Measurements from ENCODE around the gene ACOT12. TPM values are rescaled to one million over a fixed set of nuclear protein-coding genes. Genes with fewer than 3 reads are reported as not detected.

The ACOT12 gene
- total and polyA plus RNA-seq, 2 experiments from 2014 or later, result 0.15 TPM; not detected in 1

DNA sequence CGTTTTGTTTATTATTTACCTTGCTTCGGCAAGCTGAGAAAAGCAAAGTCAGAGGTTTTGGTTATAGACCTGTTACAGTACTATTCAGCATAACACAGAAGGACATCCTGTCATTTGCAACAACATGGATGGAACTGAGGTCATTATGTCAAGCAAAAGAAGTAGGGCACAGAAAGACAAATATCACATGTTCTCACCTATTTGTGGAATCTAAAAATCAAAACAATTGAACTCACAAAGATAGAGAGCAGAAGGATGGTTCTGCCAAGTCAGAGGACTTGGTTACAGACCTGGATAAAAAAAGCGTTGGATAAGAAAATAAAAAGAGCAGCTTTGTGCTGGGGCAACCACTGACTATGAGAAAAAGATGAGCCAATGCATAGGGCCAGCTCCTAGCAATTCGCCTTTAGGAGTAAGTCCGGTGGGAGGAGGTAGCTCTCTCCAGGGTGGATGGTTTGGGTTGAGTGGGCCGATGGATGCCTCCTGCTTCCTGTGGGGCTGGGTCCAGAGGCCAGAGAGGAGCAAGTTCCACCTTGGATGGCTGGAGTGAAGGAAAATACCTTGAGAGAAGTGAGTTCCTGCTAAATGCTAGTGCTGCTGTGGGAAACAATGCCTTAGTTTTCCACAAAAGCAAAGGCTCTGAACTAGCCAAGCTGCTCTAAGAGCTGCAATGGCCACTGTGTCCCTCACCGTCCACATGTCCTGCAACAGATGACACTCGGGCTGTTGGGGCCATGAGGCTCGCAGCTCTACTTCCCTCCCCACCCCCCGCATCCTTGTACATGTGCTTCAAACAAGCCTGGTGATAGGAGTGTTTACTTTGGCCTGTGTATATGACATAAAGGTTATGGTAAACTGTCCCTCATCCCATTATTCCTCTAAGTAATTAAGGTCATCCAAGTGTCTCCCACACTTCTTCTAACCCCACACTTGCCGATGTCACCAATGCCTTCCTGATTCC, 38.4 kb downstream of the ACOT12 start (continued):
- TF ChIP-seq, protein P1, sequence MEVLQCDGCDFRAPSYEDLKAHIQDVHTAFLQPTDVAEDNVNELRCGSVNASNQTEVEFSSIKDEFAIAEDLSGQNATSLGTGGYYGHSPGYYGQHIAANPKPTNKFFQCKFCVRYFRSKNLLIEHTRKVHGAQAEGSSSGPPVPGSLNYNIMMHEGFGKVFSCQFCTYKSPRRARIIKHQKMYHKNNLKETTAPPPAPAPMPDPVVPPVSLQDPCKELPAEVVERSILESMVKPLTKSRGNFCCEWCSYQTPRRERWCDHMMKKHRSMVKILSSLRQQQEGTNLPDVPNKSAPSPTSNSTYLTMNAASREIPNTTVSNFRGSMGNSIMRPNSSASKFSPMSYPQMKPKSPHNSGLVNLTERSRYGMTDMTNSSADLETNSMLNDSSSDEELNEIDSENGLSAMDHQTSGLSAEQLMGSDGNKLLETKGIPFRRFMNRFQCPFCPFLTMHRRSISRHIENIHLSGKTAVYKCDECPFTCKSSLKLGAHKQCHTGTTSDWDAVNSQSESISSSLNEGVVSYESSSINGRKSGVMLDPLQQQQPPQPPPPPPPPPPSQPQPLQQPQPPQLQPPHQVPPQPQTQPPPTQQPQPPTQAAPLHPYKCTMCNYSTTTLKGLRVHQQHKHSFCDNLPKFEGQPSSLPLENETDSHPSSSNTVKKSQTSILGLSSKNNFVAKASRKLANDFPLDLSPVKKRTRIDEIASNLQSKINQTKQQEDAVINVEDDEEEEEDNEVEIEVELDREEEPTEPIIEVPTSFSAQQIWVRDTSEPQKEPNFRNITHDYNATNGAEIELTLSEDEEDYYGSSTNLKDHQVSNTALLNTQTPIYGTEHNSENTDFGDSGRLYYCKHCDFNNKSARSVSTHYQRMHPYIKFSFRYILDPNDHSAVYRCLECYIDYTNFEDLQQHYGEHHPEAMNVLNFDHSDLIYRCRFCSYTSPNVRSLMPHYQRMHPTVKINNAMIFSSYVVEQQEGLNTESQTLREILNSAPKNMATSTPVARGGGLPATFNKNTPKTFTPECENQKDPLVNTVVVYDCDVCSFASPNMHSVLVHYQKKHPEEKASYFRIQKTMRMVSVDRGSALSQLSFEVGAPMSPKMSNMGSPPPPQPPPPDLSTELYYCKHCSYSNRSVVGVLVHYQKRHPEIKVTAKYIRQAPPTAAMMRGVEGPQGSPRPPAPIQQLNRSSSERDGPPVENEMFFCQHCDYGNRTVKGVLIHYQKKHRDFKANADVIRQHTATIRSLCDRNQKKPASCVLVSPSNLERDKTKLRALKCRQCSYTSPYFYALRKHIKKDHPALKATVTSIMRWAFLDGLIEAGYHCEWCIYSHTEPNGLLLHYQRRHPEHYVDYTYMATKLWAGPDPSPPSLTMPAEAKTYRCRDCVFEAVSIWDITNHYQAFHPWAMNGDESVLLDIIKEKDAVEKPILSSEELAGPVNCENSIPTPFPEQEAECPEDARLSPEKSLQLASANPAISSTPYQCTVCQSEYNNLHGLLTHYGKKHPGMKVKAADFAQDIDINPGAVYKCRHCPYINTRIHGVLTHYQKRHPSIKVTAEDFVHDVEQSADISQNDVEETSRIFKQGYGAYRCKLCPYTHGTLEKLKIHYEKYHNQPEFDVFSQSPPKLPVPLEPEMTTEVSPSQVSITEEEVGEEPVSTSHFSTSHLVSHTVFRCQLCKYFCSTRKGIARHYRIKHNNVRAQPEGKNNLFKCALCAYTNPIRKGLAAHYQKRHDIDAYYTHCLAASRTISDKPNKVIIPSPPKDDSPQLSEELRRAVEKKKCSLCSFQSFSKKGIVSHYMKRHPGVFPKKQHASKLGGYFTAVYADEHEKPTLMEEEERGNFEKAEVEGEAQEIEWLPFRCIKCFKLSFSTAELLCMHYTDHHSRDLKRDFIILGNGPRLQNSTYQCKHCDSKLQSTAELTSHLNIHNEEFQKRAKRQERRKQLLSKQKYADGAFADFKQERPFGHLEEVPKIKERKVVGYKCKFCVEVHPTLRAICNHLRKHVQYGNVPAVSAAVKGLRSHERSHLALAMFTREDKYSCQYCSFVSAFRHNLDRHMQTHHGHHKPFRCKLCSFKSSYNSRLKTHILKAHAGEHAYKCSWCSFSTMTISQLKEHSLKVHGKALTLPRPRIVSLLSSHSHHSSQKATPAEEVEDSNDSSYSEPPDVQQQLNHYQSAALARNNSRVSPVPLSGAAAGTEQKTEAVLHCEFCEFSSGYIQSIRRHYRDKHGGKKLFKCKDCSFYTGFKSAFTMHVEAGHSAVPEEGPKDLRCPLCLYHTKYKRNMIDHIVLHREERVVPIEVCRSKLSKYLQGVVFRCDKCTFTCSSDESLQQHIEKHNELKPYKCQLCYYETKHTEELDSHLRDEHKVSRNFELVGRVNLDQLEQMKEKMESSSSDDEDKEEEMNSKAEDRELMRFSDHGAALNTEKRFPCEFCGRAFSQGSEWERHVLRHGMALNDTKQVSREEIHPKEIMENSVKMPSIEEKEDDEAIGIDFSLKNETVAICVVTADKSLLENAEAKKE (CRISPR knock-in tag; IDR thresholded peaks at IDR 0.05), result no peak
- TF ChIP-seq ZNF331 (CRISPR knock-in tag; IDR thresholded peaks at IDR 0.05; ENCODE audit: low read depth), result no peak

GRCh38 chr5:81354093-81354492, 39.8 kb downstream of the ACOT12 start:
- H3K27me3 Mint-ChIP-seq (ENCODE audit: insufficient read depth, low read depth, poor library complexity), result peaks cover 2% of the 10 kb centered on the region
- no peaks in the 10 kb centered on the region for H3K36me3 Mint-ChIP-seq (ENCODE audit: low read depth)
- TF ChIP-seq CREB1 (CRISPR knock-in tag; IDR thresholded peaks at IDR 0.05; ENCODE audit: low read depth), result no peak
- TF ChIP-seq, protein P2, sequence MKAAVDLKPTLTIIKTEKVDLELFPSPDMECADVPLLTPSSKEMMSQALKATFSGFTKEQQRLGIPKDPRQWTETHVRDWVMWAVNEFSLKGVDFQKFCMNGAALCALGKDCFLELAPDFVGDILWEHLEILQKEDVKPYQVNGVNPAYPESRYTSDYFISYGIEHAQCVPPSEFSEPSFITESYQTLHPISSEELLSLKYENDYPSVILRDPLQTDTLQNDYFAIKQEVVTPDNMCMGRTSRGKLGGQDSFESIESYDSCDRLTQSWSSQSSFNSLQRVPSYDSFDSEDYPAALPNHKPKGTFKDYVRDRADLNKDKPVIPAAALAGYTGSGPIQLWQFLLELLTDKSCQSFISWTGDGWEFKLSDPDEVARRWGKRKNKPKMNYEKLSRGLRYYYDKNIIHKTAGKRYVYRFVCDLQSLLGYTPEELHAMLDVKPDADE (IDR thresholded peaks at IDR 0.05), result no peak
- TF ChIP-seq CTCF (conservative IDR thresholded peaks at IDR 0.05; ENCODE audit: low read depth in 2 of 2), result no peak
- no peak for TF ChIP-seq NANOG (IDR thresholded peaks at IDR 0.05; ENCODE audit: borderline replicate concordance)
- no peak for TF ChIP-seq EZH2phosphoT487 (IDR thresholded peaks at IDR 0.05; ENCODE audit: unreplicated experiment)
- TF ChIP-seq POLR2AphosphoS5 (IDR thresholded peaks at IDR 0.05; ENCODE audit: low read depth), result no peak
- TF ChIP-seq ZNF331 (CRISPR knock-in tag; IDR thresholded peaks at IDR 0.05; ENCODE audit: low read depth), result no peak
- TF ChIP-seq JUNB (IDR thresholded peaks at IDR 0.05; ENCODE audit: unreplicated experiment), result no peak
- TF ChIP-seq REST (IDR thresholded peaks at IDR 0.05; ENCODE audit: unreplicated experiment), result no peak
- no peak for TF ChIP-seq EZH2 (IDR thresholded peaks at IDR 0.05; ENCODE audit: low read depth, unreplicated experiment)

More at GRCh38 chr5:81354093-81354492, 39.8 kb downstream of the ACOT12 start:
- Mint-ChIP-seq H3K27ac (no peak overlapping the region), H3K4me1 (peaks cover 14% of the 10 kb centered on the region), H3K9me3 (no peaks in the 10 kb centered on the region), H3K4me3 (no peak overlapping the region)
- no peaks in the 10 kb centered on the region for H3K36me3 ChIP-seq (ENCODE audit: insufficient read depth)
- H2AFZ ChIP-seq, result no peak overlapping the region
- no peak for DNase-seq (ENCODE audit: low spot score)
- no peaks in the 10 kb centered on the region for H3K27me3 ChIP-seq (ENCODE audit: insufficient read depth)
- ATAC-seq, result no peak
- H4K20me1 ChIP-seq (replicated peaks; ENCODE audit: insufficient read depth), result no peaks in the 10 kb centered on the region
- H3F3A ChIP-seq (replicated peaks; ENCODE audit: low read depth), result no peaks in the 10 kb centered on the region
- no peaks in the 10 kb centered on the region for H3K79me2 ChIP-seq (replicated peaks; ENCODE audit: insufficient read depth)
- no peak overlapping the region for H3K4me2 ChIP-seq
- no peak overlapping the region for H3K4me3 ChIP-seq
- H3K27ac ChIP-seq (ENCODE audit: low read depth), result no peak overlapping the region
- H3K4me1 ChIP-seq (ENCODE audit: insufficient read depth), result peaks cover 4% of the 10 kb centered on the region; the same call in 1 of the 2 replicates
- peaks cover 4% of the 10 kb centered on the region; the same call in 1 of the 2 replicates for H3K9me2 ChIP-seq (ENCODE audit: insufficient read depth)

Data from GM23338 (cell line).